BJ (cell line): Measurements from ENCODE around the gene NKAIN2. TPM values are rescaled to one million over a fixed set of nuclear protein-coding genes. Genes with fewer than 3 reads are reported as not detected.

Experiments
- CTCF ChIA-PET: fragments of 350-600 bp; formaldehyde crosslinking; extraction: SDS; loops from one replicate; lab custom pipeline; 2021; ENCODE audit warnings: antibody characterized with exemption, inconsistent platforms; lab: Yijun Ruan, JAX
- POLR2A ChIA-PET: fragments of 300-600 bp; sonication (Branson Sonifier 250); formaldehyde crosslinking; extraction: SDS; loops from one replicate; lab custom pipeline; 2021; ENCODE audit warnings: antibody characterized with exemption; lab: Charles Lee
- DNase-seq: peaks from one replicate; pipeline ENCODE4 v3.0.0-alpha.2; 2011; ENCODE audit warnings: low read depth
- H3K27me3 ChIP-seq: 2 replicates; pipeline ENCODE4 v1.6.0; 2011; ENCODE audit warnings: low read length; ENCODE audit not compliant: control insufficient read depth, insufficient read depth
- H3K36me3 ChIP-seq: 2 replicates; pipeline ENCODE4 v1.5.1; 2011; ENCODE audit warnings: low read length; ENCODE audit not compliant: control insufficient read depth, insufficient read depth
- H3K4me3 ChIP-seq: 2 replicates; pipeline ENCODE4 v1.5.1; 2011; ENCODE audit warnings: low read depth, mild to moderate bottlenecking, control low read depth, low read length
- polyA plus RNA-seq: library from polyadenylated mRNA; depleted of rRNA; stranded (reverse); fragments of >200 nt; gene quantifications from 2 replicates; pipeline ENCODE4 v1.2.3, GENCODE V29; 2011
- TF ChIP-seq, protein P1 (sequence below): IDR thresholded peaks from 2 replicates; pipeline ENCODE4 v1.5.1; 2011; ENCODE audit warnings: low read depth, mild to moderate bottlenecking, control low read depth, inconsistent platforms, low read length, moderate library complexity; ENCODE audit not compliant: insufficient read depth

The NKAIN2 gene
- polyA plus RNA-seq, 1 experiment: not detected

DNA sequence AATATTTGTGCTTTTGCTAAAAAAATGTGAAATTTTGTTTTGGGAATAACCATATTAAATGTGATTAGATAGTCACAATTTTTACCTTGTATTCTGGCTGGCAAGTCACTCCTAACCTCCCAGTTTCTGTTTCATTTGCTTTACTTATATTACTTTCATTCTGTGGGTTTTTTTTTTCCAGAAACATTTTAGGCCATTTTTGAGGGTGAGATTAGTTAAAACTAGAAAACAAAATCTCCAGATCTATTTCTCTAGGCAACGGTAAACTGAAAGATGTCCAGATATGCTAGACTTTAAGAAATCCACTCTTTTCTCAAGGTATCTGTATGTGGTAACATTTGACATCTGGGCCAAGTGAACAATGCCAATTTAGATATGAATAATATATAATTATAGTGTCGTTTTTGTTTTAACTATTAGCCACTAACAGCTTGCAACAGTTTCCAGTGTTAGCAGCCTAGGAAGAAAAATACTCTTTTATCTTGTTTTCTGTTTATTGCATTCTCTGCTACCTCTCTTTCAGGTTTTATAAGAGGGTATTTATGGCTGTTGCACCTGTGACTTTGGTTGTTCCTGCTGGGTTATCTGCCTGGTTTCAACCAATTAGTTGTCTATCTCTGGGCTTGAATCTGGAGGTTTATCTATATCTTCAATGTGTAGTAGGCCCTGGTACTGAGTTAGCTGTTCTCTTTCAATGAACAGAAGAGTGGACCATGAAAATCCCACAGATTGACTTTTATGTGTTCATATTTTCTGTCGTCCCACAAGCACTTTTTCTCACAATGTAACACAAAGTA lies 260.9 kb downstream of the NKAIN2 start:
- POLR2A ChIA-PET: no interaction called here
- TF ChIP-seq, protein P1, sequence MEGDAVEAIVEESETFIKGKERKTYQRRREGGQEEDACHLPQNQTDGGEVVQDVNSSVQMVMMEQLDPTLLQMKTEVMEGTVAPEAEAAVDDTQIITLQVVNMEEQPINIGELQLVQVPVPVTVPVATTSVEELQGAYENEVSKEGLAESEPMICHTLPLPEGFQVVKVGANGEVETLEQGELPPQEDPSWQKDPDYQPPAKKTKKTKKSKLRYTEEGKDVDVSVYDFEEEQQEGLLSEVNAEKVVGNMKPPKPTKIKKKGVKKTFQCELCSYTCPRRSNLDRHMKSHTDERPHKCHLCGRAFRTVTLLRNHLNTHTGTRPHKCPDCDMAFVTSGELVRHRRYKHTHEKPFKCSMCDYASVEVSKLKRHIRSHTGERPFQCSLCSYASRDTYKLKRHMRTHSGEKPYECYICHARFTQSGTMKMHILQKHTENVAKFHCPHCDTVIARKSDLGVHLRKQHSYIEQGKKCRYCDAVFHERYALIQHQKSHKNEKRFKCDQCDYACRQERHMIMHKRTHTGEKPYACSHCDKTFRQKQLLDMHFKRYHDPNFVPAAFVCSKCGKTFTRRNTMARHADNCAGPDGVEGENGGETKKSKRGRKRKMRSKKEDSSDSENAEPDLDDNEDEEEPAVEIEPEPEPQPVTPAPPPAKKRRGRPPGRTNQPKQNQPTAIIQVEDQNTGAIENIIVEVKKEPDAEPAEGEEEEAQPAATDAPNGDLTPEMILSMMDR: no peak
- Histone ChIP-seq H3K27me3 (no peaks in the 10 kb centered on the region), H3K36me3 (no peaks in the 10 kb centered on the region), H3K4me3 (no peak overlapping the region)
- CTCF ChIA-PET: no interaction called here
- no peak for DNase-seq

DNA sequence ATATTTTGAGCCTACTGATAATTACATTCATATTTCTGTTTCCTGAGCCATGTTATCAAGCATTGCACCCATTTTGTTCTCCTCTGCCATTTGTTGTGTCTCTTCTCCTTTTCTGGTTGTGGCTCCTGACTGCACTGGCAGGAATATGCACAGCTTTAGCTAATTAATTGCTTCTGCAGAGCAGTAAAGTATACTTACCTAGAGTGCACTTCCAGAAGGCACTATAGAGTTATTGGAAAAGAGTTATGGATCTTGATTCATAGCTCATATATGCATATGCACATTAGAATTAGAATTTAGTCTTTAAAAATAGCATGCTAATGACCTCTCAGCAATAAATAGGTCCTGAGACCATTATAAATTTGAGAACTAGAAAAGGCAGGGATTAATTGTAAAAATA lies 262.6 kb downstream of the NKAIN2 start:
- ChIA-PET CTCF (interaction anchor here (0.6 kb wide), 1 partner anchor 17 kb away, joined by 3 read pairs; no protein-coding TSS in a partner anchor), POLR2A (no interaction called here)
- no peak for DNase-seq
- no peaks in the 10 kb centered on the region for H3K27me3 ChIP-seq
- TF ChIP-seq, protein P1: no peak
- no peaks in the 10 kb centered on the region for H3K36me3 ChIP-seq
- H3K4me3 ChIP-seq: no peak overlapping the region

DNA sequence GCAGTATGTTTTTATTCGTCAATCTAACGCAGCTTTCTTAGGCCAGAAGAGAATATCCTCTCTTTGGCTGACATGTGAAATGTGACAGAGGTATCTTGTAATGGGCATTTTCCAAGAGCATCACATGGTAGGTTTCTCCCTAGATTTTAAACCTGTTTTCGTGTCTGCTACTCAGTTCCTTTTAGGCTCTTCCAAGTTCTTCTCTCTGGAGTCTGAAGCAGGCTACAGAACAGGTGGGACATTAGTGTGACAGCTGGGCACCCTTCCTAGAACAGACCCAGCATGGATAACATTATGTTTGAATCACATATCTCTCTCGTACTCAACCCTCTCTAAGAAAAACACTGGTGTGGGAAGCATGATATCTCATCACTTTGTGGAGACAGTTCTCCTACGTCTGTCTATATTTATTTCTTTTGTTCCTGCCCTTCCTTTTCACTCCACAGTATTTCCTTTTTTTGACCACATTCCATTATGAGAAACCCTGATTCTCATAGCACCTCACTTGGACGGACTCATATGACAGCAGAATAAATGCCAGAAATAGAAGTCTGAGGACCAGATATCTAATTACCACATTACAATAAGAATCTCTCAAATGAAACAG lies 263.4 kb downstream of the NKAIN2 start:
- DNase-seq: no peak
- ChIA-PET POLR2A (no interaction called here), CTCF (interaction anchor here (0.6 kb wide), 1 partner anchor 16 kb away, joined by 3 read pairs; no protein-coding TSS in a partner anchor)
- TF ChIP-seq, protein P1: no peak
- H3K27me3 ChIP-seq: no peaks in the 10 kb centered on the region
- no peaks in the 10 kb centered on the region for H3K36me3 ChIP-seq
- H3K4me3 ChIP-seq: no peak overlapping the region

DNA sequence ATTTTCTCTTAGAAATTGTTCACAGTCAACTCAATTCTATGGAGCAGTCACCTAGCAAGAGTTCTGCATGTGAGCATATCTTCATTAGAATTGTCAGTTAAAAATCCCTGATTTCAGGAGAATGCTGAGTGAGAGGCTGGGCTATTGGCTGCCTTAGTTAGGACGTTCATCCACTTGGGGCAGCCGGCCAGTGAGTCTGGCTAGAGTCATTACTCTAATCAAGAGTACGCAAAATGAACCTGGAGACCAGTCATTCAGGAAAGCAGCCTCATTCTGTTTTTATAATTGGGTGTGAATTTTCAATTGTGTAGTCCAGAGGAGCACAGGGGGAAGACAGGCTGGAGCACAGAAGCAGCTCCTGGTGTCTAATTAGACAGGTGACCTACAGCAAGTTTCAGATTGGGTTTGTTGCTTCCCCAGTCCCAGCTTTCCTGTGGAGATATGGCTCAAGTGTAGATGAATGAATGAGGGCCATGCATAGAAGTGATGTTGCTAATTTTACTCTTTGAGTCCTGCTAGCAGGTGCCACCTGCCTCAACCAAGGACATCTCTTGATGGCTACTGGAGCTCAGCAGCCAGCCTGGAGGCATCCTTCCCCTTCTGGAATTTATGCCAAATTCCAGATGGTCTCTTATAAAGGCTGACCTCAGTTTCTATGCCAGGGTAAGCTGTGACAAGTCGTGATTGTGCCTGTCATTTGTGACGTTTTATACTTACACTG lies 265.7 kb downstream of the NKAIN2 start:
- Histone ChIP-seq H3K4me3 (no peak overlapping the region), H3K27me3 (no peaks in the 10 kb centered on the region), H3K36me3 (no peaks in the 10 kb centered on the region)
- TF ChIP-seq, protein P1: no peak
- DNase-seq: no peak
- ChIA-PET CTCF (no interaction called here), POLR2A (no interaction called here)

DNA sequence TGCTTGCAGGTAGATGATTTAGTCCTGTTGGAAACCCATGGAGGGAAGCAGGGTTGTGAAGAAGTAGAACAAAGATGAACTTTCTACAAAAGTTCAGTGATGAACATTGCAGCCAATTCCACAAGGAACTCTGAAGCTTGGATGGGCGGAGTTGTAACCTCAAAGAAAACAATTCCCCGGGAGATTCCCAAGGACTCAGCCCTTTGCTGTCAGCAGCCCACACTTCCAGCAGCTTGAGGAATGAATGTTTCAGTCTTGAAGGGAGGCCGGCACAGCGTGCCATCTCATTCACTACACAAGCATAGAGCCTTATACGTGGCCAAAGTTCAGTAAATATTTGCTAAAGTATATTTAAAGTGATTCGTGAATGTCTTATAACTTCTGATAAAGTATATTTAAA lies 269.4 kb downstream of the NKAIN2 start:
- DNase-seq: no peak
- no peaks in the 10 kb centered on the region for H3K27me3 ChIP-seq
- CTCF ChIA-PET: no interaction called here
- no peaks in the 10 kb centered on the region for H3K36me3 ChIP-seq
- POLR2A ChIA-PET: no interaction called here
- no peak overlapping the region for H3K4me3 ChIP-seq
- TF ChIP-seq, protein P1: no peak
